Esophagus squamous epithelium (tissue), 5 donors: ENCODE measurements around the gene ODC1. TPM values are rescaled to one million over a fixed set of nuclear protein-coding genes. Genes with fewer than 3 reads are reported as not detected.

Experiments used
- DNase-seq: peaks from one replicate; lab custom pipeline; 2025; lab: John Stamatoyannopoulos, UW
- H3K27ac ChIP-seq, 4 donors: fragments of 200-600 bp; sonication (generic); one replicate each; pipeline ENCODE4 v1.5.1; 2016 to 2019; ENCODE audit warnings: mild to moderate bottlenecking in 1 of 4
- H3K27me3 ChIP-seq, 4 donors: fragments of 200-600 bp; sonication (generic); 1 replicate in 3 of 4; 2 replicates in 1 of 4; pipeline versions ENCODE4 v1.5.1 to v1.6.0; 2017 to 2021; ENCODE audit warnings: antibody characterized with exemption in 1 of 4
- H3K36me3 ChIP-seq, 3 donors: fragments of 200-600 bp; sonication (generic); one replicate each; pipeline ENCODE4 v1.5.1; 2016 to 2019
- H3K4me1 ChIP-seq, 3 donors: fragments of 200-600 bp; sonication (generic); one replicate each; pipeline ENCODE4 v1.5.1; 2017 to 2019
- H3K4me3 ChIP-seq, 4 donors: fragments of 200-600 bp; sonication (generic); 1 replicate in 3 of 4; 2 replicates in 1 of 4; pipeline ENCODE4 v1.5.1; 2016 to 2019; ENCODE audit warnings: mild to moderate bottlenecking in 2 of 4, moderate library complexity in 1 of 4
- H3K9me3 ChIP-seq, 3 donors: fragments of 200-600 bp; sonication (generic); one replicate each; pipeline ENCODE4 v1.5.1; 2016 to 2019
- POLR2A ChIP-seq, 4 donors: fragments of 450-650 bp; IDR thresholded peaks; one replicate each; pipeline ENCODE4 v1.6.1; 2017; ENCODE audit warnings: antibody characterized with exemption in 4 of 4, mild to moderate bottlenecking in 4 of 4, moderate library complexity in 3 of 4
- WGBS, 2 donors: methylation state at CpG; one replicate each; pipeline ENCODE4 v1.1.5; 2018; 5-methylcytosine and 5-hydroxymethylcytosine counted together
- intact Hi-C: fragments of 100-400 bp; cut with DNase I; formaldehyde crosslinking; loops from one replicate; pipeline ENCODE4 v1.15.0; 2022
- total RNA-seq, 4 donors: library from RNA; depleted of rRNA; stranded (reverse); fragments of >200 nt; gene quantifications; one replicate each; pipeline ENCODE4 v1.1.0, GENCODE V29; 2016
- TF ChIP-seq, protein P1 (sequence below), 6 experiments: fragments of 450-650 bp in 4 of 6; fragments of 200-600 bp in 2 of 6; sonication (generic) in 2 of 6; IDR thresholded peaks; one replicate each; pipeline ENCODE4 v1.5.1; 2016 to 2019; ENCODE audit warnings: antibody characterized with exemption in 6 of 6, mild to moderate bottlenecking in 4 of 6, moderate library complexity in 4 of 6
- donor health status: DM: yes; HTN: yes; CAD: no.

Gene ODC1
- total RNA-seq, 4 donors from 2014 or later: 14.9 to 66.8 (median 26.3) TPM

GRCh38 chr2:10476723-10477442, 28.8 kb upstream of the ODC1 start:
- TF ChIP-seq, protein P1, sequence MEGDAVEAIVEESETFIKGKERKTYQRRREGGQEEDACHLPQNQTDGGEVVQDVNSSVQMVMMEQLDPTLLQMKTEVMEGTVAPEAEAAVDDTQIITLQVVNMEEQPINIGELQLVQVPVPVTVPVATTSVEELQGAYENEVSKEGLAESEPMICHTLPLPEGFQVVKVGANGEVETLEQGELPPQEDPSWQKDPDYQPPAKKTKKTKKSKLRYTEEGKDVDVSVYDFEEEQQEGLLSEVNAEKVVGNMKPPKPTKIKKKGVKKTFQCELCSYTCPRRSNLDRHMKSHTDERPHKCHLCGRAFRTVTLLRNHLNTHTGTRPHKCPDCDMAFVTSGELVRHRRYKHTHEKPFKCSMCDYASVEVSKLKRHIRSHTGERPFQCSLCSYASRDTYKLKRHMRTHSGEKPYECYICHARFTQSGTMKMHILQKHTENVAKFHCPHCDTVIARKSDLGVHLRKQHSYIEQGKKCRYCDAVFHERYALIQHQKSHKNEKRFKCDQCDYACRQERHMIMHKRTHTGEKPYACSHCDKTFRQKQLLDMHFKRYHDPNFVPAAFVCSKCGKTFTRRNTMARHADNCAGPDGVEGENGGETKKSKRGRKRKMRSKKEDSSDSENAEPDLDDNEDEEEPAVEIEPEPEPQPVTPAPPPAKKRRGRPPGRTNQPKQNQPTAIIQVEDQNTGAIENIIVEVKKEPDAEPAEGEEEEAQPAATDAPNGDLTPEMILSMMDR (IDR thresholded peaks at IDR 0.05): no peak
- TF ChIP-seq POLR2A (IDR thresholded peaks at IDR 0.05): no peak
- no peak for DNase-seq
- Histone ChIP-seq H3K4me1 (no peaks in the 10 kb centered on the region), H3K27ac (no peak overlapping the region), H3K36me3 (no peaks in the 10 kb centered on the region), H3K9me3 (no peaks in the 10 kb centered on the region), H3K4me3 (no peak overlapping the region), H3K27me3 (peaks cover 0 to 17% (median 0%) of the 10 kb centered on the region in 4 donors)
- whole genome bisulfite sequencing, 2 donors: 85 to 90% methylated on average over 10 to 11 of the region's 12 CpGs
- intact Hi-C loops: no loop called here

GRCh38 chr2:10475811-10476660, 27.9 kb upstream of the ODC1 start:
- Histone ChIP-seq H3K36me3 (no peaks in the 10 kb centered on the region), H3K9me3 (no peaks in the 10 kb centered on the region), H3K4me3 (no peak overlapping the region), H3K4me1 (no peaks in the 10 kb centered on the region), H3K27ac (no peak overlapping the region), H3K27me3 (peaks cover 0 to 8% (median 0%) of the 10 kb centered on the region in 4 donors)
- no peak for TF ChIP-seq POLR2A (IDR thresholded peaks at IDR 0.05)
- TF ChIP-seq, protein P1 (IDR thresholded peaks at IDR 0.05): no peak
- no peak for DNase-seq
- WGBS, 2 donors: 82 to 89% methylated on average over 16 to 17 of the region's 22 CpGs
- intact Hi-C loops: no loop called here

DNA sequence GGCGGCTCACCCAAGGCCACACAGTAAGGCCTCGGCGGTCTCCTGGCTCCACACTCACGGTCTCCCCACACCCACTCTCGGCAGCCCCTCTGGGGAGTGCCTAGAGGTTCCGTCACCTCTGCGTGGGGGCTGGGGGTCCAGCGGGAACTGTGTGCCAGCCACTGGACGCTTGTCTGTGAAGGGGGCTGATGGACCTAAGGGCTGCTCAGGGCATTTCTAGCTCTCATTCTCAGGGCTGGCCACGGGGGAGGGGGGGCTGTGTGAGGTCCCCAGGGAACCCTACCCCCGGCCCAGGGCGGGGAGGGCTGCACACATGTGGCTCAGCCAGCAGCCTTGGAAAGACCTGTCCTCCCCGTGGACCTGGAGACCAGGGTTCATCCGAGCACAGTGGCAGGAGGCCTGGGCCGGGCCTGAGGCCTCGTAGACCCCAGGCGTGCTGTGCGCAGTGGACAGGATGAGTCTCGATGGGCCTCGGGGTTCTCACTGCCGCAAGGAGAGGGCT, 27.1 kb upstream of the ODC1 start:
- no peaks in the 10 kb centered on the region for H3K9me3 ChIP-seq
- DNase-seq: no peak

GRCh38 chr2:10473121-10473756, 25.1 kb upstream of the ODC1 start:
- no peaks in the 10 kb centered on the region for H3K27me3 ChIP-seq
- TF ChIP-seq POLR2A (IDR thresholded peaks at IDR 0.05): no peak
- TF ChIP-seq, protein P1 (IDR thresholded peaks at IDR 0.05): no peak
- H3K9me3 ChIP-seq: no peaks in the 10 kb centered on the region
- H3K36me3 ChIP-seq: no peaks in the 10 kb centered on the region
- DNase-seq: no peak
- intact Hi-C loops: no loop called here
- H3K4me1 ChIP-seq: no peaks in the 10 kb centered on the region
- no peak overlapping the region for H3K4me3 ChIP-seq
- 52 to 72% methylated on average over 2 to 5 of the region's 5 CpGs for WGBS, 2 donors
- H3K27ac ChIP-seq: no peak overlapping the region

More for the DNA sequence above, 27.1 kb upstream of the ODC1 start:
- H3K4me1 ChIP-seq: no peaks in the 10 kb centered on the region
- H3K27me3 ChIP-seq: peaks cover 0 to 5% (median 0%) of the 10 kb centered on the region in 4 donors
- intact Hi-C loops: no loop called here
- no peak overlapping the region for H3K27ac ChIP-seq
- H3K4me3 ChIP-seq: no peak overlapping the region
- WGBS, 2 donors: 100% methylated on average over 5 of the region's 21 CpGs; no CpG with 5 or more reads in 1 of the 2 donors
- TF ChIP-seq POLR2A (IDR thresholded peaks at IDR 0.05): no peak
- TF ChIP-seq, protein P1 (IDR thresholded peaks at IDR 0.05): no peak
- H3K36me3 ChIP-seq: no peaks in the 10 kb centered on the region
